ENCODE data around the gene STRIP2. TPM values are rescaled to one million over a fixed set of nuclear protein-coding genes. Genes with fewer than 3 reads are reported as not detected.

Gene STRIP2
- total RNA-seq, 2 experiments from 2014 or later: 2.1 to 4.3 TPM

- no peaks in the 10 kb centered on the region for H3K9me2 ChIP-seq (ENCODE audit: insufficient read depth, low read length)
- no peak for TF ChIP-seq EZH2phosphoT487 (IDR thresholded peaks at IDR 0.05; ENCODE audit: borderline replicate concordance, low read depth, low read length)
- no peak for TF ChIP-seq CTCF (conservative IDR thresholded peaks at IDR 0.05; ENCODE audit: low read length)
- no peaks in the 10 kb centered on the region for H3K79me2 ChIP-seq (ENCODE audit: insufficient read depth, low read depth, low read length)
- BruUV-seq (replicated peaks): no TSS peak
- H3K27ac ChIP-seq (ENCODE audit: low read depth, low read length, poor library complexity, severe bottlenecking): no peak overlapping the region
- intact Hi-C loops (cut with micrococcal nuclease; ENCODE audit: unreplicated experiment): no loop called here
- ChIA-PET CTCF (ENCODE audit: unreplicated experiment) (no interaction called here), POLR2A (interaction anchor here (0.6 kb wide), 1 partner anchor 110 kb away, joined by 3 read pairs; no protein-coding TSS in a partner anchor)
- no peak overlapping the region for H2AFZ ChIP-seq (ENCODE audit: low read length)
- DNase-seq (ENCODE audit: low spot score): no peak
- H4K20me1 ChIP-seq (ENCODE audit: insufficient read depth, low read length): no peaks in the 10 kb centered on the region
- H3K4me1 ChIP-seq (ENCODE audit: insufficient read depth, low read length, poor library complexity, severe bottlenecking): no peaks in the 10 kb centered on the region
- H3K4me3 ChIP-seq (ENCODE audit: low read depth, low read length, poor library complexity, severe bottlenecking): no peak overlapping the region
- H3K4me2 ChIP-seq (ENCODE audit: low read length): no peak overlapping the region
- no peaks in the 10 kb centered on the region for H3K36me3 ChIP-seq (ENCODE audit: insufficient read depth, low read length)
- no peaks in the 10 kb centered on the region for H3K9me3 ChIP-seq (ENCODE audit: low read length)
Measured at GRCh38 chr7:129482781-129483180, 48.5 kb downstream of the STRIP2 start.

DNA sequence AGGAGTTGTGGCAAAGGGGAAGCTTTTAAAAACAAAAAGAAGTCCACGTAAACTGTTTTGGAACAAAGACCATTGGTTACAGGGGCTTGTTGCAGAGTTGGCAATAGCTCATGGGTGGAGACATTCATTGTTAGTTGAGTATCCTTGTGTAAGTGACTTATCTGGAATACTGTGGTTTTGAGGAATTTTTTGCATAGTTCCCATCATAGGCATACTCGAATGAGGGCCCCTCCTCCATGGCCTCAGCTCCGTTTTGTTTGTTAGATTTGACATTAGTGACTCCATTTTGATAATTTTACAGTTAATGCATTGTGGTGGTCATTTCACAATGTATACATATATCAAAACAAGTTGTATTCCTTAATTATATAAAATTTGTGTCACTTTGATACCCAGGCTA is 55.3 kb downstream of the STRIP2 start:
- ChIA-PET CTCF (ENCODE audit: unreplicated experiment) (no interaction called here), POLR2A (no interaction called here)
- Histone ChIP-seq H3K79me2 (ENCODE audit: insufficient read depth, low read depth, low read length) (no peaks in the 10 kb centered on the region), H3K9me2 (ENCODE audit: insufficient read depth, low read length) (no peaks in the 10 kb centered on the region), H4K20me1 (ENCODE audit: insufficient read depth, low read length) (no peaks in the 10 kb centered on the region), H3K27ac (ENCODE audit: low read depth, low read length, poor library complexity, severe bottlenecking) (no peak overlapping the region), H3K4me3 (ENCODE audit: low read depth, low read length, poor library complexity, severe bottlenecking) (no peak overlapping the region), H2AFZ (ENCODE audit: low read length) (no peak overlapping the region), H3K4me2 (ENCODE audit: low read length) (no peak overlapping the region), H3K36me3 (ENCODE audit: insufficient read depth, low read length) (no peaks in the 10 kb centered on the region), H3K9me3 (ENCODE audit: low read length) (no peaks in the 10 kb centered on the region), H3K4me1 (ENCODE audit: insufficient read depth, low read length, poor library complexity, severe bottlenecking) (no peaks in the 10 kb centered on the region)
- no TSS peak for BruUV-seq (replicated peaks)
- TF ChIP-seq EZH2phosphoT487 (IDR thresholded peaks at IDR 0.05; ENCODE audit: borderline replicate concordance, low read depth, low read length): no peak
- no peak for TF ChIP-seq CTCF (conservative IDR thresholded peaks at IDR 0.05; ENCODE audit: low read length)
- DNase-seq (ENCODE audit: low spot score): no peak
- intact Hi-C loops (cut with micrococcal nuclease; ENCODE audit: unreplicated experiment): no loop called here

- TF ChIP-seq CTCF (conservative IDR thresholded peaks at IDR 0.05; ENCODE audit: low read length) (no peak), EZH2phosphoT487 (IDR thresholded peaks at IDR 0.05; ENCODE audit: borderline replicate concordance, low read depth, low read length) (no peak)
- DNase-seq (ENCODE audit: low spot score): no peak
- intact Hi-C loops (cut with micrococcal nuclease; ENCODE audit: unreplicated experiment): no loop called here
- CTCF ChIA-PET (ENCODE audit: unreplicated experiment): no interaction called here
- Histone ChIP-seq H3K27ac (ENCODE audit: low read depth, low read length, poor library complexity, severe bottlenecking) (no peak overlapping the region), H3K4me3 (ENCODE audit: low read depth, low read length, poor library complexity, severe bottlenecking) (no peak overlapping the region), H4K20me1 (ENCODE audit: insufficient read depth, low read length) (no peaks in the 10 kb centered on the region), H3K36me3 (ENCODE audit: insufficient read depth, low read length) (no peaks in the 10 kb centered on the region), H3K9me2 (ENCODE audit: insufficient read depth, low read length) (no peaks in the 10 kb centered on the region), H3K9me3 (ENCODE audit: low read length) (no peaks in the 10 kb centered on the region), H3K4me2 (ENCODE audit: low read length) (no peak overlapping the region), H3K79me2 (ENCODE audit: insufficient read depth, low read depth, low read length) (no peaks in the 10 kb centered on the region), H2AFZ (ENCODE audit: low read length) (no peak overlapping the region), H3K4me1 (ENCODE audit: insufficient read depth, low read length, poor library complexity, severe bottlenecking) (no peaks in the 10 kb centered on the region)
- BruUV-seq (replicated peaks): no TSS peak
- POLR2A ChIA-PET: no interaction called here
Measured at GRCh38 chr7:129492391-129492790, 58.2 kb downstream of the STRIP2 start.

Measured in OCI-LY7 (cell line).